MM.1S (cell line): ENCODE results near the gene ADAP1.

ENCODE experiments used
- CTCF ChIP-seq: fragments of 300-600 bp; sonication (generic); IDR thresholded peaks from 2 replicates; pipeline ENCODE4 v1.5.1; 2016; ENCODE audit warnings: antibody characterized with exemption, low read length, mixed read lengths
- EZH2 ChIP-seq: fragments of 300-600 bp; sonication (generic); optimal IDR thresholded peaks from 2 replicates; pipeline ENCODE3; 2017; ENCODE audit warnings: low read depth, mild to moderate bottlenecking, antibody characterized with exemption, low read length, mixed read lengths
- EZH2phosphoT487 ChIP-seq: fragments of 300-600 bp; sonication (generic); IDR thresholded peaks from 2 replicates; pipeline ENCODE4 v1.6.1; 2018; ENCODE audit warnings: antibody characterized with exemption, low read length

- no peak for TF ChIP-seq CTCF
- no peak for TF ChIP-seq EZH2
- TF ChIP-seq EZH2phosphoT487: no peak
Observed at GRCh38 chr7:894164-894867, 60.2 kb downstream of the ADAP1 start.
